GM21825 (cell line): Measurements from ENCODE around the gene CDH4.

Experiments
- ATAC-seq: cut with Tn5 transposase; IDR thresholded peaks from one replicate; pipeline ENCODE4 v1.9.1; 2021; ENCODE audit warnings: mild to moderate bottlenecking, moderate library complexity; ENCODE audit not compliant: unreplicated experiment

CDH4 gene

DNA sequence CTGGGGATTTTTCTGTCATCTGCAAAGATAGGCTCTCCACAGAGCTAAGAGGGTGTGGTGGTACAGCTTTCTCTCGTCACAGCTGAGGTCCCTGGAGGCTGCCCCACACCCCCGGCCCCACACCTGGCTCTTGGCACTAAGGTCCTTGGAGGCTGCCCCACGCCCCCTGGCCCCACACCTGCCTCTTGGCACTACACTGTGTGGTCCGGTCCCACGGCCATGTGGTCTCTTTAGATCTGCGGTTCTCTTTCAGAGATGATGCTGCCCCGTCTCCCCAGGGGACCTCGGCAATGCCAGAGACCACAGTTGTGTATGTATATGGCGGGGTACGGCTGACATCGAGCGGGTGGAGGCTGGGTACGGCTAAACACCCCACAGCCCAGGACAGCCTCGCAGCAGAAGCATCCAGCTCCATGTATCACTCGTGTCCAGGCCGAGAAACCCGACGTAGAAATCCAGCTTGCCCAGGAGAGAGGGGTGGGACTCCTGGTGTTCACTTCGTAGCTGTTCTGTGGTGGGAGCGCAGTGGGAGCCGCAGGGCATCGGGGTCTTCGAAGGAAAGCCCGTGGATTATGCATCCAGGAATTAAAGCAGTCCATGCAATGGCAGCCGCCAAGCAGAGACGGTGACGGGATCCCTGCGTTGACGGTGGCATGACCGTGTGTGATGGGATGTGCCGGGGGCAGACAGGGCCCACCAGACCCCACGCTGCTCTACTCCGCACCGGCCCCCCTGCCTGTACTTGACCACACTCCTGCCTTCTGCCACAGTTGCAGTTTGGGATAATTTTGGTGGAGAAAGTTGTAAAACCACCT is 292.1 kb downstream of the CDH4 start:
- no peak for ATAC-seq

- ATAC-seq = no peak
Observed at GRCh38 chr20:61544910-61545889, 293.1 kb downstream of the CDH4 start.

- no peak for ATAC-seq
Observed at GRCh38 chr20:61546641-61547040, 294.6 kb downstream of the CDH4 start.

GRCh38 chr20:61548069-61548468 is 296.0 kb downstream of the CDH4 start:
- ATAC-seq = no peak

DNA sequence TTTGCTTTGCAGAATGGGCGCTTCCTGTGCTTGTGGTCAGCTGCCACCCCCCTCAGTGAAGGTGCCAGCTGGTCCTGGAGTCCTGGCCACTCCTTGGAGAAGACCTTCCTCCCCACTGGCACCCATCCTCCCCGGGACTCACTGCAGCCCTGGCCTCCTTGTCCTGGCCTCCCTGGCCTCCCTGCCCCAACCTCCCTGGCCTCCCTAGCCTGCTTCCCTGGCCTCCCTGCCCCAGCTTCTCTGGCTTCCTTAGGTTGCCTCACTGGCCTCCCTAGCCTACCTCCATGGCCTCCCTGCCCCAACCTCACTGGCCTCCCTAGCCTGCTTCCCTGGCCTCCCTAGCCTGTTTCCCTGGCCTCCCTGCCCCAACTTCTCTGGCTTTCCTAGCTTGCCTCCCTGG is 297.8 kb downstream of the CDH4 start:
- ATAC-seq = no peak

DNA sequence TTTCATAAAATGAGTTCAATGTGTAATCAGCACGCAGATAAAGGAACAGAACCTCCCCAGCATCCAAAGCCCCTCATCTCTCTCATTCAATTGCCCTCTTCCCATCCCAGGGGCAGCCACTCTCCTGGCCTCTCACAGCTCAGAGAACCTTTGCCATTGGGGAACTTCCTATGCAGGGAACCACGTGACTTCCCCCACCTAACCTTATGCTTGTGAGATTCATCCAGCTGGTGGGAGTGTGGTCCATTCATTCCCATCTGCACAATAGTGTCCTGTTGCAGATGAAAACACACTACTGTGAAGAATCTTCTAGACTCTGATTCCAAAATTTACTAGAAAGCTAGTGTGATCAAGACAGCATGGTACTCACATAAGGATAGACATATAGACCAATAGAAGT is 299.3 kb downstream of the CDH4 start:
- no peak for ATAC-seq

DNA sequence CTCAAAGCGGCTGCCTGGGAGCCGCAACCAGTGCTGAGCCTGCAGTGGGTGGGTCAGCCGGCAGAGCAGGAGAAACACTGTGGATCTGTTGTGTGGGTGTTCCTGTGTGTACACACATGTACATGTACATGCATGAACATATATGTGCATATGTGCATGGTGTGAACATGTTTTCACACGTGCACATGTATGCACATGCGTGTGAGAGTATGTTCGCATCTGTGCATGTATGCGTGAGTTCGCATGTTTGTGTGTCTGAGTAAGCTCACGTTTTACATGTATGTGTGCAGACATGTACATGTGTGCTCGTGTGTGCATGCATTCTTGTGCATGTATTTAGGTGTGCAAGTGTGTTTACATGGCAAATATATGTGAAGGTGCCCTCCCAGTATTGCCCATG is 302.6 kb downstream of the CDH4 start:
- ATAC-seq = no peak

DNA sequence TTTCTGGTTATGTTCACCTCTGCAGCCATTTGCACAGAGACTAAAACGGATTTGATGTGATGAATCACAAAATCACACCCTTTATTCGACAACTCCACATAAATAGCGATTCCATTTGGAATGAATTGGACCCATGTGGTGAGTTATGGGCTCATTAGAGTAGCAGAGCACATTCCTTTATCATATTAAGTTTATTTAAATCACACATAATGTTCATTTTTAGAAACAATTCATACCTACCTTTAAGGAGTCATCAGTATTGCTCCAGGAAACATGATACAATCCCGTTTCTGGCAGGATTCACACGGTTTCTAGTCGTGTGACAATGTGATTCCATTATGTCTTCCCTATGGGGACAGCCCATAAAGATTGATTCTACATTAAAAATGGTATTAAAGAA is 303.5 kb downstream of the CDH4 start:
- ATAC-seq = no peak

DNA sequence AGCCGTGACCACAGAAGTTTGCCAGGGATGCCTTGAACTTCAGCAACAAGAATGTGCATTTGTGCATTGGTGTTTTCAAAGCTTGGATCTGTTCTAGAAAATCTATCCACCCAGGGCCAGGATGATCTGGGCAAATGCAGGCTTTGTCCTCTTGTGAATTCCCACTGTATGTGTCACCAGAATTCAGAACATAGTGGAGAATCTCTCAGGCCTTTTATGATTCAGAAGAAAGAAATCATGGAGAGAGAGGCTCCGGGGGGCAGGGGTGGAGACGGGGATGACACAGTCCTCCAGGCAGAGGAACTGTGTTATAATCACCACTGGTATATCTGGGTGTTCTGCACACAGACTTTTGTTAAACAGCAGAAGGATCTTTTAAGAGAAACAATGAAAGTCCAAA is 304.1 kb downstream of the CDH4 start:
- ATAC-seq = no peak

DNA sequence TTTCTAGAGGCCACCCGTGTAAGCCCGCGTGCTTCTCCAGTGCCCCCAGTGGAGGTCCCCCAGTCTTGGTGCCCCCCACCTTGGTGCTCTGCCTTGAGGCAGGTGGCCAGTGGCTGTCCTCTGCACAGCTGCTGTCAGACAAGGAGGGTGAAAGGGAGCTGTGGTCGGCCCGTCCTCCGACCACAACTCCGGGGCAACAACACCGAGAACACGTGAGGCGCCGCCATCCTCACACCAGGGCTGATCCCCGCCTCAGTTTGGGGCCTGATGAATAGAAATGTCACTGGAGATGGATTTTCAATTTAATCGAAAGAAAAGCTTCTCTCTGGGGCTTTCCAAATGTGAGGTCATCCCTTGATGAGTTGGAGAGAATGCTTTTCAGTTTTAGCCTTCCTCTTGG is 304.6 kb downstream of the CDH4 start:
- no peak for ATAC-seq

DNA sequence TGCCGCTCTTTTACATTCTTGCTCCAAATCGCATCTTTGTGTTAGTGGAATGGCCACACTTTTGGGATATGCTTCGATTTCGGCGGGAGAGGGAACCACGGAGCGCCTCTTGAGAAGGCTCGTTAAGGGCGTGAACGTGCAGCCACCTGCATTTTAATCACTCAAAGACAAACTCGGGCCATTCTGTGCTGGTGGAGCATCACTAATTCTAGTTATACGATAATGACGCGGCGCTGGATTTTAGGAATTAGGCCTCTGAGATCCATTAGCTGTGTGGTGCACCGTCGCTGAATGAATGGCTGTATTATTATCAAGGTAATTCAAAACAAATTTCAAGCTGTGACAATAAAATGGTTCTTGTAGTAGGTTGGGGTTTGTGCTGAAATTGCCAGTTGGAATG is 305.6 kb downstream of the CDH4 start:
- no peak for ATAC-seq

DNA sequence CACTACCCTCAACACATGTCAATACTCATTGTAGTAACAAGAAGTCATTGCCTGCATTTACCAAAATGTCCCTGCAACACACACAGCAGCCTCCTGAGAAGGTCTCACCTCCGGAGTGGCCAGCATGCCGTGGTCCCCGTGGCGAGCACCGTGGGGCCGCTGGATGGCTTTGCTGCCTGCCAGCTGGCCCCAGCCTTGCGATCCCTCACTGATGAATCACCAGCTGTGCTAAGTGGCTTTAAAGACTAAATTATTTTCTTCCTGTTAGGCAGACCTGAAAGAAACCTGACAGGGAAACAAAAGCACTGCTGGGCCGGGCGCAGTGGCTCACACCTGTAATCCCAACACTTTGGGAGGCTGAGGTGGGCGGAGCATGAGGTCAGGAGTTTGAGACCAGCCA is 306.7 kb downstream of the CDH4 start:
- no peak for ATAC-seq

DNA sequence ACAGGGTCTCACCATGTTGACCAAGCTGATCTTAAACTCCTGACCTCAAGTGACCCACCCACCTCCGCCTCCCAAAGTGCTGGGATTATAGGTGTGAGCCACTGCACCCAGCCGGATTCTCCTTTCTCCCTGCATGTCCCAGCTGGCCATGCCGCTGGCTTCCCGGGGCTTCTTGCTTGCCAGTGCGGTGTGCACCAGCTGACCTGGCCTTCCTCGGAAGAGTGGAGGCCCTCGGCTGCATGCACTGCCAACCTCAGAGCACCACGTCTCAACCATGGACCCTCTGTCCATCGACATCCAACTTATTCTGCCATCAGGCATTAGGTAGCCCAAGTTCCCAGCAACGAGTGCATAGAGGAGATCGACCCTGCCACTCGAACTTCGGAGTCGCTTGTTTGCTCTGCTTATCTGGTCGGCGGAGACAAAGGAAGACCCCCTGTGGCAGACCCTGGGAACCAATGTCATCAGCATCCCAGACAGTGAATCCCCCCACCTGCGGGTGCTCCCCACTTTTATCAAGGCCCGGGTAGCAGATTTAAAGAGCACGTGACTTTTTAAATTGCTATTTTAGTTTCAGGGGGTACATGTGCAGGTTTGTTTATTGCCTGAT is 307.8 kb downstream of the CDH4 start:
- ATAC-seq = no peak

- ATAC-seq = no peak
Observed at GRCh38 chr20:61560361-61560853, 308.3 kb downstream of the CDH4 start.

- ATAC-seq = no peak
Observed at GRCh38 chr20:61561111-61561830, 309.2 kb downstream of the CDH4 start.

DNA sequence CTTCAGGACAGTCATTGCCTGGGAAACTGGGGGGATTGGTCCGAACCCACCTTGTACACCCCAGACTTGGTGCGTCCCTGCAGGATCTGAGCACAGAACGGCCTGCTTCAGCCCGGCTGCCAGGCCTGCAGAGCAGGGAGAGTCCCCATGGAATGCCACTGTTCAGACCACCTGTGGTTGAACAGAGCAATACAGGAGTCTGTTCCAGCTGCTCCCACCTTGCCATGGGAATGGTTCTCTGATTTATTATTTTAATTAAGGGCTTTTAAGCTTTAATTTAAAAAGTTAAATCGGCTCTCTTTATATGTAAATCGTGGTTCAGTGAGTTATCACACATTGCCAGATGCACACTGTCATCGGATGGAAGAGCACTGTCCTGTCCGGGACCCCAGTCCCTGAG is 310.4 kb downstream of the CDH4 start:
- ATAC-seq = no peak

DNA sequence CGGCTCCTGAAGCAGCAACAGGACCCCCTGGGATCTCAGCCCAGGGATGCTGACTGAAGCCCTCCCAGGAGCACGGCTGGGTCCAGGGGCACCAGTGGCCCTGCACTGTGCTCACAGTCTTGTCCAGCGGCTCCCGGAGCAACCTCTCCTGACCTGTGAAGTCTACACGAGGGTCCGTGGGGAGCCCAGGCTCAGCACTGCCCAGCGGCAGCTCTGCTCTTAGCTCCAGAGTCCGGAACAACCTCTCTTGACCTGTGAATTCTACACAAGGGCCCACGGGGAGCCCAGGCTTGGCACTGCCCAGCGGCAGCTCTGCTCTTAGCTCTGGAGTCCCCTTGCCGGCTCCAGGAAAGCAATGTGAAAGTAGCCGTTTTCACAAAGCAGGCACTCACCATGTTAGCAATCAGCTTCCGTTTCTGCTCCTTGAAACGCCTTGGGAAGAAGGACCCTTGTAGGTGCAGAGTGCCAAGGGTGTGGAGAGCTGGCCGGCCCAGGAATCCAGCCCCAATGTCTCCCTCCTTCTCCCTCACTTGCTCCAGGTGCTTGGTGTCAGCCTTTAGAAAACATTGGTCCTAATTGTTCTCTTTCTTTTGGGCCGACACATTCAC is 310.9 kb downstream of the CDH4 start:
- no peak for ATAC-seq

GRCh38 chr20:61564628-61565027 is 312.6 kb downstream of the CDH4 start:
- ATAC-seq = no peak

GRCh38 chr20:61565791-61566190 is 313.7 kb downstream of the CDH4 start:
- ATAC-seq = no peak

GRCh38 chr20:61566691-61567090 is 314.6 kb downstream of the CDH4 start:
- no peak for ATAC-seq
